Stimulated activated naive B cell treated with anti-CD40 and anti-IgM and Interleukin-4, amounts not matched to agents 10 μg/mL and 1 μg/mL and 100 μg/mL, for 72 hours (primary cell): Measurements from ENCODE around the gene IL12RB1.

ENCODE experiments used
- ATAC-seq, 2 donors: fragments of 150-1000 bp; cut with Tn5 transposase; replicated peaks; 2 replicates each; pipeline ENCODE4 v1.10.0; 2021; ENCODE audit warnings: moderate library complexity in 1 of 2
- DNase-seq: peaks from one replicate; pipeline ENCODE4 v3.0.0; 2021
- H3K27ac Mint-ChIP-seq: one replicate; pipeline ENCODE4 v1.8.0; 2022; ENCODE audit warnings: mild to moderate bottlenecking, mixed read lengths
- H3K27me3 Mint-ChIP-seq, 2 donors: one replicate each; pipeline ENCODE4 v1.8.0; 2022; ENCODE audit warnings: mixed read lengths in 2 of 2
- H3K36me3 Mint-ChIP-seq, 2 donors: one replicate each; pipeline ENCODE4 v1.8.0; 2022; ENCODE audit warnings: mixed read lengths in 2 of 2, mild to moderate bottlenecking in 1 of 2
- H3K4me1 Mint-ChIP-seq, 2 donors: one replicate each; pipeline ENCODE4 v1.8.0; 2022; ENCODE audit warnings: mixed read lengths in 2 of 2, mild to moderate bottlenecking in 1 of 2
- H3K4me3 Mint-ChIP-seq, 2 donors: one replicate each; pipeline ENCODE4 v1.8.0; 2022; ENCODE audit warnings: mild to moderate bottlenecking in 2 of 2, mixed read lengths in 2 of 2, moderate library complexity in 1 of 2
- H3K9me3 Mint-ChIP-seq, 2 donors: one replicate each; pipeline ENCODE4 v1.8.0; 2022; ENCODE audit warnings: mixed read lengths in 2 of 2, mild to moderate bottlenecking in 1 of 2

IL12RB1 gene

GRCh38 chr19:18104793-18105131, 18.0 kb upstream of the IL12RB1 start:
- Mint-ChIP-seq H3K27me3 (no peaks in the 10 kb centered on the region), H3K36me3 (peaks cover 30 to 45% of the 10 kb centered on the region in 2 donors), H3K27ac (peak overlapping the region; percentile 91), H3K4me3 (peak overlapping the region; percentile 79 to 80), H3K9me3 (no peaks in the 10 kb centered on the region), H3K4me1 (peaks cover 46 to 85% of the 10 kb centered on the region in 2 donors)
- DNase-seq, result no peak
- ATAC-seq, result no peak

- DNase-seq (no peak), ATAC-seq (no peak)
- Mint-ChIP-seq H3K27ac (peak overlapping the region; percentile 56), H3K4me1 (peaks cover 44 to 85% of the 10 kb centered on the region in 2 donors), H3K27me3 (no peaks in the 10 kb centered on the region), H3K4me3 (peak overlapping the region in 1 of 2 donors; percentile 37), H3K9me3 (no peaks in the 10 kb centered on the region), H3K36me3 (peaks cover 30 to 48% of the 10 kb centered on the region in 2 donors)
Measured at GRCh38 chr19:18102916-18103542, 16.3 kb upstream of the IL12RB1 start.

GRCh38 chr19:18101268-18101667, 14.5 kb upstream of the IL12RB1 start:
- H3K27me3 Mint-ChIP-seq, result no peaks in the 10 kb centered on the region
- peaks cover 36 to 72% of the 10 kb centered on the region in 2 donors for H3K4me1 Mint-ChIP-seq
- no peaks in the 10 kb centered on the region for H3K9me3 Mint-ChIP-seq
- H3K27ac Mint-ChIP-seq, result peak overlapping the region; percentile 47
- ATAC-seq, result no peak
- peak overlapping the region; percentile 25 to 33 for H3K4me3 Mint-ChIP-seq
- H3K36me3 Mint-ChIP-seq, result peaks cover 29 to 39% of the 10 kb centered on the region in 2 donors
- DNase-seq, result no peak

- Mint-ChIP-seq H3K4me1 (peaks cover 37 to 74% of the 10 kb centered on the region in 2 donors), H3K36me3 (peaks cover 29 to 43% of the 10 kb centered on the region in 2 donors), H3K27me3 (no peaks in the 10 kb centered on the region), H3K4me3 (no peak overlapping the region), H3K9me3 (no peaks in the 10 kb centered on the region), H3K27ac (no peak overlapping the region)
- DNase-seq (no peak), ATAC-seq (no peak)
Measured at GRCh38 chr19:18100710-18101109, 14.0 kb upstream of the IL12RB1 start.

- H3K4me1 Mint-ChIP-seq, result peaks cover 34 to 70% of the 10 kb centered on the region in 2 donors
- H3K36me3 Mint-ChIP-seq, result peaks cover 32 to 50% of the 10 kb centered on the region in 2 donors
- peak overlapping the region; percentile 98 for H3K27ac Mint-ChIP-seq
Measured at GRCh38 chr19:18099623-18099995, 12.9 kb upstream of the IL12RB1 start.

GRCh38 chr19:18098891-18099622, 12.3 kb upstream of the IL12RB1 start:
- Mint-ChIP-seq H3K36me3 (peaks cover 32 to 55% of the 10 kb centered on the region in 2 donors), H3K9me3 (no peaks in the 10 kb centered on the region), H3K4me3 (peak overlapping the region; percentile 92 to 96), H3K27ac (peak overlapping the region; percentile 98), H3K27me3 (no peaks in the 10 kb centered on the region), H3K4me1 (peaks cover 31 to 68% of the 10 kb centered on the region in 2 donors)
- ATAC-seq (peak; percentile 86 to 87), DNase-seq (peak; percentile 89)

More at GRCh38 chr19:18099623-18099995, 12.9 kb upstream of the IL12RB1 start:
- ATAC-seq, result no peak
- Mint-ChIP-seq H3K27me3 (no peaks in the 10 kb centered on the region), H3K4me3 (peak overlapping the region; percentile 92 to 96), H3K9me3 (no peaks in the 10 kb centered on the region)
- DNase-seq, result no peak

- peaks cover 36 to 58% of the 10 kb centered on the region in 2 donors for H3K36me3 Mint-ChIP-seq
- H3K9me3 Mint-ChIP-seq, result no peaks in the 10 kb centered on the region
- H3K27ac Mint-ChIP-seq, result peak overlapping the region; percentile 98
- no peaks in the 10 kb centered on the region for H3K27me3 Mint-ChIP-seq
- peak overlapping the region; percentile 92 to 96 for H3K4me3 Mint-ChIP-seq
- H3K4me1 Mint-ChIP-seq, result peaks cover 27 to 60% of the 10 kb centered on the region in 2 donors
- ATAC-seq, result peak; percentile 18 to 27
- DNase-seq, result no peak
Measured at GRCh38 chr19:18097993-18098890, 11.5 kb upstream of the IL12RB1 start.

GRCh38 chr19:18097217-18097992, 10.7 kb upstream of the IL12RB1 start, which contains the start of gene MAST3:
TSS of gene MAST3 (plus strand) at chr19:18097778. CDS start at chr19:18097793, 15 bp downstream.
- ATAC-seq (peak; percentile 70 to 79), DNase-seq (peak; percentile 90)
- Mint-ChIP-seq H3K9me3 (no peaks in the 10 kb centered on the region), H3K27ac (peak within 1 kb of the TSS; percentile 98), H3K4me3 (peak within 1 kb of the TSS; percentile 92 to 96), H3K27me3 (no peaks in the 10 kb centered on the region), H3K4me1 (peaks cover 26 to 54% of the 10 kb centered on the region in 2 donors), H3K36me3 (peaks cover 32 to 53% of the 10 kb centered on the region in 2 donors)

GRCh38 chr19:18096258-18096657, 9.5 kb upstream of the IL12RB1 start:
- H3K9me3 Mint-ChIP-seq, result no peaks in the 10 kb centered on the region
- H3K36me3 Mint-ChIP-seq, result peaks cover 26 to 50% of the 10 kb centered on the region in 2 donors
- ATAC-seq (no peak), DNase-seq (no peak)
- H3K27ac Mint-ChIP-seq, result no peak overlapping the region
- peaks cover 25 to 49% of the 10 kb centered on the region in 2 donors for H3K4me1 Mint-ChIP-seq
- no peaks in the 10 kb centered on the region for H3K27me3 Mint-ChIP-seq
- no peak overlapping the region for H3K4me3 Mint-ChIP-seq

- H3K27ac Mint-ChIP-seq, result no peak overlapping the region
- peaks cover 33 to 52% of the 10 kb centered on the region in 2 donors for H3K36me3 Mint-ChIP-seq
- no peaks in the 10 kb centered on the region for H3K9me3 Mint-ChIP-seq
- no peaks in the 10 kb centered on the region for H3K27me3 Mint-ChIP-seq
- DNase-seq (no peak), ATAC-seq (no peak)
- H3K4me1 Mint-ChIP-seq, result peaks cover 33 to 49% of the 10 kb centered on the region in 2 donors
- no peak overlapping the region for H3K4me3 Mint-ChIP-seq
Measured at GRCh38 chr19:18093439-18094161, 6.9 kb upstream of the IL12RB1 start.

- Mint-ChIP-seq H3K36me3 (peaks cover 28 to 52% of the 10 kb centered on the region in 2 donors), H3K9me3 (no peaks in the 10 kb centered on the region), H3K4me1 (peaks cover 41 to 62% of the 10 kb centered on the region in 2 donors), H3K27me3 (no peaks in the 10 kb centered on the region), H3K27ac (peak overlapping the region; percentile 96), H3K4me3 (peak overlapping the region; percentile 61 to 76)
- peak; percentile 74 for DNase-seq
- peak; percentile 72 to 73 for ATAC-seq
Measured at GRCh38 chr19:18091217-18091608, 4.5 kb upstream of the IL12RB1 start.

- peak overlapping the region; percentile 61 to 76 for H3K4me3 Mint-ChIP-seq
- H3K36me3 Mint-ChIP-seq, result peaks cover 28 to 47% of the 10 kb centered on the region in 2 donors
- no peaks in the 10 kb centered on the region for H3K9me3 Mint-ChIP-seq
- DNase-seq, result no peak
- H3K27ac Mint-ChIP-seq, result peak overlapping the region; percentile 96
- ATAC-seq, result no peak
- H3K27me3 Mint-ChIP-seq, result no peaks in the 10 kb centered on the region
- peaks cover 41 to 59% of the 10 kb centered on the region in 2 donors for H3K4me1 Mint-ChIP-seq
Measured at GRCh38 chr19:18090545-18091216, 3.9 kb upstream of the IL12RB1 start.
